ENCODE results near the gene TTBK1.

The TTBK1 gene

DNA sequence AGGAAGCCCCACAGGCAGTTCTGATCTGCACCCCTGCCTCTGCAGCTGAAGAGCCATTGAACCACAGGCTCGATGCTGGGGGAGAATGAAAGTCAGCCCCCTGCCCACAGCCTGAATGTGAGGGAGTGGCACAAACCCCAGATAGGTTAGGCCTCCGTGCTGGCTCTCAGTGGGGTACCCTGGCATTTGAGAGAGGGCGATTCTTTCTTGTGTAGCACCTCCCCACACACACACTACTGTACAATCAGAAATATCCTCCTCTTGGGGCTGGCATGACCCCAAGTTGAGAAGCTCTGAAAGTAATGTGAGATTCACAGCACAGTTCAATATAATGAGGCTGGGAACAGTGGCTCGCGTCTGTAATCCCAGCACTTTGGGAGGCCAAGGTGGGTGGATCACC, 17.9 kb downstream of the TTBK1 start:
- no peak for DNase-seq (ENCODE audit: low spot score)
- TF ChIP-seq CTCF (IDR thresholded peaks at IDR 0.05; ENCODE audit: extremely low read depth, missing control alignments): no peak

DNA sequence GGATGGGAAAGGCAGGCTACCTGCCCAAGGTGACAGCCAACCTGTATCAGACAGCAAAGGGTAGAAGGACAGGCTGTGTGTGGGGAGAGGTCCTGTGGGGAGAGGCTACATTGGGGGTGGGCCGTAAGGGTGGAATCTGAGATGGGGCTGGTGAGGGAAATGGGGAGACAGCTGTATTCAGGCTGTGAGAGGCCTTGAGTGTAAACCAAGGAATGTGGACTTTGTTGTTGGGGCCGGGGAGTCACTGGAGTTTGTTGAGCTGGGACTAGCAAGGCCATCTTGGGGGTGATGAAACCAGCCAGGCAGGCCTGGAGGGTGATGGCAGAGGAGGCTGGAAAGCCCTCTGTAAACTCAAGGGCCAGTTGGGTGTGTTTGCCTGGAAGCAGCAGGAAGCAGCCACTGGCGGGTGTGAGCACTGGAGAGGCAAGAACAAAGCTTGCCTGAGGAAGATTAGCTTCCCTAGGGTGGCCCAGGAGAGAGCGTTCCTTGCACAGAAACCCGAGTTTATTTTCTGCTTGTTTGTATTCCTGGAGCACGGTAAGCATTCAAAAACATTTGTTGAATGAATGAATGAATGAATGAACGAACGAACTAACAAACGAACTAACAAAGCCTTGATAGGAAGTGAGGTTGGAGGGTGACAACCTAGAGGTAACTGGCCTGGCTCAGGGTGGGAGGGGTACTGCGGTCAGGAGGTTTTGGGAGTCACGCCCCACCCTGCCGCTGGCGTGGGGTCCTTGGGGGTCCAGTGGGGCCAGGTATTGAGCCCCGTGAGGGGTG, 18.9 kb downstream of the TTBK1 start:
- TF ChIP-seq CTCF (IDR thresholded peaks at IDR 0.05; ENCODE audit: extremely low read depth, missing control alignments): no peak
- no peak for DNase-seq (ENCODE audit: low spot score)

GRCh38 chr6:43262780-43263313, 19.6 kb downstream of the TTBK1 start:
- no peak for DNase-seq (ENCODE audit: low spot score)
- TF ChIP-seq CTCF (IDR thresholded peaks at IDR 0.05; ENCODE audit: extremely low read depth, missing control alignments): no peak

GRCh38 chr6:43263314-43264178, 20.3 kb downstream of the TTBK1 start:
- peak; percentile 96 for DNase-seq (ENCODE audit: low spot score)
- peak; percentile 94 for TF ChIP-seq CTCF (IDR thresholded peaks at IDR 0.05; ENCODE audit: extremely low read depth, missing control alignments)

DNA sequence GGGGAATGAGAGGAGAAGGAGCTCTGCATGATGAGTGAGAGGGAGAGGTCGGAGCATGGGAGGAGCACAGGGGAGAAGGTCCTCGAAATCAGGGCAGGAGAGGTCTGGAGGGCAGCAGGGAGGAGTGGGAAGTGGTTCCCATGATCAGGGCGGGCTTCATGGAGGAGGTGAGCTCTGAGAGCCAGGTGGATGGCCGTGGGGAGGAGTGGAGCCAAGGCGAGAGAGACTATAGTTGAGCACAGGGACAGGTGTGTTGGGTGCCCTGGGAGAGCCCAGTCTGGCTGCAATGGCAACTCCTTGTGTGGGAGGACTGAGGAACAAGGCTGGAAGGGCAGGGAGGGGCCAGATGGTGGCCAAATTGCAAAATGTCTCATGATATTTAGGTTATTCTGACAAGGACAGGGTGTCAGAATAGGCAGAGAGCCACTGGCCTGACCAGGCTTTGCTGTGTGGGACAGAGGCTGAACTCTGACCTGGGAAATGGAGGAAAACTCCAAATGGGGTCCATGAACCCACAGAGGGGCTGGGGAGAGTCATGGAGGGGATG, 21.4 kb downstream of the TTBK1 start:
- no peak for TF ChIP-seq CTCF (IDR thresholded peaks at IDR 0.05; ENCODE audit: extremely low read depth, missing control alignments)
- no peak for DNase-seq (ENCODE audit: low spot score)

DNA sequence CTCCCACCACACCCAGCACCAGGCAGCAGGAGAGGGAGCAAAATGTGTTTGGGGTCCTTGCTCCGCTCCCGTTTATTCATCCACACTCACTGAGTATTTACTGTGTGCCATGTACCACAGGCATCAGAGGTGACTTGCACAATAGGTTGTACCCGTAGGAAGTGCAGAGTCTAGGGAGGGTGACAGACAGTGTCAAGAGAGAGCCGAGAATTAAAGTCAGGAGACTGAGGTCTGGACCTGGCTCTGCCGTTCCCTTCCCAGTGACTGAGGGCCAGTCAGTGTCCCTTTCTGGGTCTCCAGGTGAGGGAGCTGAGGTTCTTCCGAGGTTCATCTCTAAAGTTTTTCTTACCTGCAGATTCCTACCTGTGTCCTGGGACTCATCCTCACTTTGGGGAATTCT, 22.3 kb downstream of the TTBK1 start:
- no peak for TF ChIP-seq CTCF (IDR thresholded peaks at IDR 0.05; ENCODE audit: extremely low read depth, missing control alignments)
- no peak for DNase-seq (ENCODE audit: low spot score)

All from GM20000 (cell line).